Esophagus squamous epithelium (tissue), 5 donors: Measurements from ENCODE around the gene CEBPB. TPM values are rescaled to one million over a fixed set of nuclear protein-coding genes. Genes with fewer than 3 reads are reported as not detected.

Experiments
- DNase-seq: peaks from one replicate; lab custom pipeline; 2025; lab: John Stamatoyannopoulos, UW
- H3K27ac ChIP-seq, 4 donors: fragments of 200-600 bp; sonication (generic); one replicate each; pipeline ENCODE4 v1.5.1; 2016 to 2019; ENCODE audit warnings: mild to moderate bottlenecking in 1 of 4
- H3K27me3 ChIP-seq, 4 donors: fragments of 200-600 bp; sonication (generic); 1 replicate in 3 of 4; 2 replicates in 1 of 4; pipeline versions ENCODE4 v1.5.1 to v1.6.0; 2017 to 2021; ENCODE audit warnings: antibody characterized with exemption in 1 of 4
- H3K36me3 ChIP-seq, 3 donors: fragments of 200-600 bp; sonication (generic); one replicate each; pipeline ENCODE4 v1.5.1; 2016 to 2019
- H3K4me1 ChIP-seq, 3 donors: fragments of 200-600 bp; sonication (generic); one replicate each; pipeline ENCODE4 v1.5.1; 2017 to 2019
- H3K4me3 ChIP-seq, 4 donors: fragments of 200-600 bp; sonication (generic); 1 replicate in 3 of 4; 2 replicates in 1 of 4; pipeline ENCODE4 v1.5.1; 2016 to 2019; ENCODE audit warnings: mild to moderate bottlenecking in 2 of 4, moderate library complexity in 1 of 4
- H3K9me3 ChIP-seq, 3 donors: fragments of 200-600 bp; sonication (generic); one replicate each; pipeline ENCODE4 v1.5.1; 2016 to 2019
- POLR2A ChIP-seq, 4 donors: fragments of 450-650 bp; IDR thresholded peaks; one replicate each; pipeline ENCODE4 v1.6.1; 2017; ENCODE audit warnings: antibody characterized with exemption in 4 of 4, mild to moderate bottlenecking in 4 of 4, moderate library complexity in 3 of 4
- WGBS, 2 donors: methylation state at CpG; one replicate each; pipeline ENCODE4 v1.1.5; 2018; 5-methylcytosine and 5-hydroxymethylcytosine counted together
- intact Hi-C: fragments of 100-400 bp; cut with DNase I; formaldehyde crosslinking; loops from one replicate; pipeline ENCODE4 v1.15.0; 2022
- total RNA-seq, 4 donors: library from RNA; depleted of rRNA; stranded (reverse); fragments of >200 nt; gene quantifications; one replicate each; pipeline ENCODE4 v1.1.0, GENCODE V29; 2016
- TF ChIP-seq, protein P1 (sequence below), 6 experiments: fragments of 450-650 bp in 4 of 6; fragments of 200-600 bp in 2 of 6; sonication (generic) in 2 of 6; IDR thresholded peaks; one replicate each; pipeline ENCODE4 v1.5.1; 2016 to 2019; ENCODE audit warnings: antibody characterized with exemption in 6 of 6, mild to moderate bottlenecking in 4 of 6, moderate library complexity in 4 of 6
- donor health status: DM: yes; HTN: yes; CAD: no.

The CEBPB gene
- total RNA-seq, 4 donors from 2014 or later: 31.3 to 46.5 (median 38.2) TPM

DNA sequence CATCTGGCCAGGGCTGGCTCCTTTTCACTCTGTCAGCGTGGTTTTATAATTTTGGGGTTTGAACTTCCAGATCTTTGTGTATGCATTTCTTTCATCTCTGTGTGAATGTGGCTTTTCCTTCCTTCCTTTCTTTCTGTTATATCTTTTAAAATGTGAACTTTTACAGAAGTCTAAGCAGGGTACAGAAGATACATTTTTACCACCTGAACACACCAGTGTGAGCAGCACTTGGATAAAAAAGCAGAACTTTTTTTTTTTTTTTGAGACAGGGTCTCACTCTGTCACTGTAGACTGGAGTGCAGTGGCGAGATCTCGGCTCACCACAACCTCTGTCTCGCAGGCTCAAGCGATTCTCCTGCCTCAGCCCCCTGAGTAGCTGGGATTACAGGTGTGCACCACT is 20.5 kb downstream of the CEBPB start:
- peaks cover 0 to 3% (median 0%) of the 10 kb centered on the region in 4 donors for H3K27me3 ChIP-seq
- no peaks in the 10 kb centered on the region for H3K9me3 ChIP-seq
- no peak for TF ChIP-seq POLR2A (IDR thresholded peaks at IDR 0.05)
- TF ChIP-seq, protein P1, sequence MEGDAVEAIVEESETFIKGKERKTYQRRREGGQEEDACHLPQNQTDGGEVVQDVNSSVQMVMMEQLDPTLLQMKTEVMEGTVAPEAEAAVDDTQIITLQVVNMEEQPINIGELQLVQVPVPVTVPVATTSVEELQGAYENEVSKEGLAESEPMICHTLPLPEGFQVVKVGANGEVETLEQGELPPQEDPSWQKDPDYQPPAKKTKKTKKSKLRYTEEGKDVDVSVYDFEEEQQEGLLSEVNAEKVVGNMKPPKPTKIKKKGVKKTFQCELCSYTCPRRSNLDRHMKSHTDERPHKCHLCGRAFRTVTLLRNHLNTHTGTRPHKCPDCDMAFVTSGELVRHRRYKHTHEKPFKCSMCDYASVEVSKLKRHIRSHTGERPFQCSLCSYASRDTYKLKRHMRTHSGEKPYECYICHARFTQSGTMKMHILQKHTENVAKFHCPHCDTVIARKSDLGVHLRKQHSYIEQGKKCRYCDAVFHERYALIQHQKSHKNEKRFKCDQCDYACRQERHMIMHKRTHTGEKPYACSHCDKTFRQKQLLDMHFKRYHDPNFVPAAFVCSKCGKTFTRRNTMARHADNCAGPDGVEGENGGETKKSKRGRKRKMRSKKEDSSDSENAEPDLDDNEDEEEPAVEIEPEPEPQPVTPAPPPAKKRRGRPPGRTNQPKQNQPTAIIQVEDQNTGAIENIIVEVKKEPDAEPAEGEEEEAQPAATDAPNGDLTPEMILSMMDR (IDR thresholded peaks at IDR 0.05): no peak
- H3K36me3 ChIP-seq: no peaks in the 10 kb centered on the region
- intact Hi-C loops: no loop called here
- peak overlapping the region in 1 of 4 donors; percentile 14 for H3K27ac ChIP-seq
- peaks cover 9 to 22% (median 11%) of the 10 kb centered on the region in 3 donors for H3K4me1 ChIP-seq
- WGBS, 2 donors: 52 to 89% methylated on average over 5 of the region's 5 CpGs
- H3K4me3 ChIP-seq: no peak overlapping the region
- DNase-seq: no peak

DNA sequence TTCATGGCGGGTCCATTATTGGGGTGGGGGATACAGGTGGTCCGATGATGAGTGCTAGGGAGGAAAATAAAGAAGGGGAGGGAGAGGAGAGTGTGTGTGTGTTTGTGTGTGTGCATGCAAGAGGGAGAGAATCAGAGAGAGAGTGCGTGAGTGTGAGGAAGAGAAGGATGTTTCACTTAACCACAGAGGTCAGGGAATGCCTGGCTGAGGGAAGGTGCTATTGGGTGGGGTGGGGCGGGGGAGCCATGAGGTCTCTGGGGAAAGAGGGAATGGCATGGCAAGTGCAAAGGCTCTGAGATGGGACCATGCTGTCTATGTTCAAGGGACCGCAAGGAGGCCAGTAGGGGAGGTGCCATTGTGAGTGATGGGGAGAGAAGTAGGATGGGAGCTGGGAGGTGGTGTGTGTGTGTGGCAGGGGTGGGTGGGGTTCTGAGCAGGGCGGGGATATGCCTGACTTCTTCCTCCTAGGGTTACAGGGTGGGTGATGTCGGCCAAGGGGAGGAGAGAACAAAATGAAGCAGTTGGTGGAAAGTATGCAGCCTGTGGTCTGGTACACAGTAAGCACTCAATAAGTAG is 23.0 kb downstream of the CEBPB start:
- Histone ChIP-seq H3K36me3 (no peaks in the 10 kb centered on the region), H3K27ac (no peak overlapping the region), H3K9me3 (no peaks in the 10 kb centered on the region), H3K4me3 (no peak overlapping the region), H3K4me1 (peaks cover 14 to 35% (median 16%) of the 10 kb centered on the region in 3 donors), H3K27me3 (peaks cover 0 to 3% (median 0%) of the 10 kb centered on the region in 4 donors)
- no peak for DNase-seq
- WGBS, 2 donors: 67 to 70% methylated on average over 7 of the region's 7 CpGs
- TF ChIP-seq POLR2A (IDR thresholded peaks at IDR 0.05): no peak
- TF ChIP-seq, protein P1 (IDR thresholded peaks at IDR 0.05): no peak
- intact Hi-C loops: no loop called here

DNA sequence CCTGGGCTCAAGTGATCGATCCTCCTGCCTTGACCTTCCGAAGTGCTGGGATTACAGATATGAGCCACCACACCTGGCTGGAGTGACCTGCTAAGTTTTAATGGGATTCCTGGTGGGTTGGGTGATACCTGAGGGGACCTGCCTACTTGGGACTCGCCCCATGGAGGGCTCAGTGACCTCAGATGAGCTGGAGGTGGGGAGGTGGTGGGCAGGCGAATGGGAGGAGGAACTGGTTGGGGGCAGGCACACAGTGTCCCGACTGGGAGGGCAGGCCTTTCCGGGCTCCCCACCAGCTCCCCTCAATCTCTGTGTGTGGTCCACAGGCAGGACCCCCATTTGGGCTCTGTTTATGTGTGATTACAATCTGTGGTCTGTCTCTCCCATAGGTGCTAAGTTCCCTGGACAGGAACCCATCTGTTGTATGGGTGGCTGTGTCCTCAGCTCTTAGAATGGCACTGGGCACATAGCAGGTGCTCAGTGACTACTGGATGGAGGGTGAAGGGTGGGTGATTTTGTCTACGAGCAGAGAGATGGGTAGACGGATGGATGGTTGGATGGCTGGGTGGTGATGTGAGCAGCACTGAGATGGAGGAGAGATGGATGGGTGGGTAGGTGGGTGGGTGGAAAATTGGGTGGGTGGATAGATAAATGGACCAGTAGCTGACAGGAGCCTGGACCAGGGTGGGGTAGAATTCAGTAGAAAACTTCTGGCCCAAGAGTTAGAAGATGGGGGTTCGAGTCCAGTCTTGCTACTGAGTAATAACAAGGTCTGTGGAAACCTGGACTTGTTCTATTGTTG is 23.8 kb downstream of the CEBPB start:
- peaks cover 0 to 3% (median 0%) of the 10 kb centered on the region in 4 donors for H3K27me3 ChIP-seq
- no peaks in the 10 kb centered on the region for H3K36me3 ChIP-seq
- H3K4me1 ChIP-seq: peaks cover 14 to 35% (median 16%) of the 10 kb centered on the region in 3 donors
- intact Hi-C loops: no loop called here
- no peak for DNase-seq
- TF ChIP-seq, protein P1 (IDR thresholded peaks at IDR 0.05): no peak
- TF ChIP-seq POLR2A (IDR thresholded peaks at IDR 0.05): no peak
- peak overlapping the region in 1 of 4 donors; percentile 78 for H3K27ac ChIP-seq
- no peaks in the 10 kb centered on the region for H3K9me3 ChIP-seq
- WGBS, 2 donors: 82 to 93% methylated on average over 3 of the region's 9 CpGs
- no peak overlapping the region for H3K4me3 ChIP-seq

DNA sequence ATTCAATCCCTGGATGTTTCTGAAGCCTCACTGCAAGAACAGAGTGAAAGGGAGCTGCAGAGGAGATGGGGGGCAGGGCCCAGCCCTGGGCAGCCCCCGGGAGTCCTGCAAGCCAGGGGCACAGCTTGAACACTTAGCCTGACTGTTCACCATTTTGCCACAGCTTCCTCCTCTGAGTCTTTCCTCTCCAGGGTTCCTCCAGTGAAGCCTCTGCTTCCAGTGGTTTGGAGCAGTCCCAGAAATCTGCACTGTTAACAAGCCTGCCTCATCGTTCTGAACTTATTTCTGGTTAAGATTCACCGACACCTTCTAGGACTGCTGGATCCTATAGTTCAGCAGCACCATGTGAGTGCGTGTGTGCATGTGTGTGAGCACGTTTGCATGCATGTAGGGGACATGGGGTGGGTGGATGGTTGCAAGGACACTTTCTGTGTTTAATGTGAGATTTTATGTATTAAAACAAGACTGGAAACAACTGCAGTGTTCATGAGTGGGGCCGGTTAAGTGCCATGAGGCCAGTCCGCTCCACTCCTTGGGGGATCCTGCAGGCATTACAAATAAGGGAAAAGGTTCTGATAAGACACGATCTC is 24.6 kb downstream of the CEBPB start:
- no peak overlapping the region for H3K4me3 ChIP-seq
- no peak for DNase-seq
- peaks cover 0 to 3% (median 0%) of the 10 kb centered on the region in 4 donors for H3K27me3 ChIP-seq
- WGBS, 2 donors: 55 to 57% methylated on average over 8 of the region's 8 CpGs
- TF ChIP-seq, protein P1 (IDR thresholded peaks at IDR 0.05): no peak
- no peak for TF ChIP-seq POLR2A (IDR thresholded peaks at IDR 0.05)
- H3K27ac ChIP-seq: peak overlapping the region; percentile 39 to 78 (median 72)
- intact Hi-C loops: no loop called here
- H3K4me1 ChIP-seq: peaks cover 14 to 38% (median 16%) of the 10 kb centered on the region in 3 donors
- no peaks in the 10 kb centered on the region for H3K9me3 ChIP-seq
- H3K36me3 ChIP-seq: no peaks in the 10 kb centered on the region
